Neutrophil (primary cell): Measurements from ENCODE around the gene TBCD.

Experiments used
- H3K27ac ChIP-seq: fragments of 200-600 bp; sonication (generic); 2 replicates; pipeline ENCODE4 v1.5.1; 2016; ENCODE audit warnings: mild to moderate bottlenecking, moderate library complexity
- H3K27me3 ChIP-seq: fragments of 200-600 bp; sonication (generic); 2 replicates; pipeline ENCODE4 v1.6.0; 2016; ENCODE audit warnings: mild to moderate bottlenecking
- H3K36me3 ChIP-seq: fragments of 200-600 bp; sonication (generic); 2 replicates; pipeline ENCODE4 v1.5.1; 2017
- H3K4me1 ChIP-seq, 2 experiments: fragments of 200-600 bp in 1 of 2; sonication (generic) in 1 of 2; 1 replicate in 1 of 2; 2 replicates in 1 of 2; pipeline versions ENCODE4 v1.5.1 to v1.6.1; 2013 to 2016; ENCODE audit warnings: low read depth in 1 of 2, low read length in 1 of 2, mild to moderate bottlenecking in 1 of 2, moderate library complexity in 1 of 2; ENCODE audit not compliant: control insufficient read depth in 1 of 2, insufficient read depth in 1 of 2
- H3K4me3 ChIP-seq, 2 experiments: fragments of 200-600 bp in 1 of 2; sonication (generic) in 1 of 2; 1 replicate in 1 of 2; 2 replicates in 1 of 2; pipeline ENCODE4 v1.5.1; 2013 to 2016; ENCODE audit warnings: low read depth in 1 of 2, low read length in 1 of 2, mild to moderate bottlenecking in 1 of 2, moderate library complexity in 1 of 2
- H3K9me3 ChIP-seq: fragments of 200-600 bp; sonication (generic); 2 replicates; pipeline ENCODE4 v1.5.1; 2016
- TF ChIP-seq, protein P1 (sequence below): fragments of 200-600 bp; sonication (generic); IDR thresholded peaks from 2 replicates; pipeline ENCODE4 v1.5.1; 2016; ENCODE audit warnings: antibody characterized with exemption

The TBCD gene

DNA sequence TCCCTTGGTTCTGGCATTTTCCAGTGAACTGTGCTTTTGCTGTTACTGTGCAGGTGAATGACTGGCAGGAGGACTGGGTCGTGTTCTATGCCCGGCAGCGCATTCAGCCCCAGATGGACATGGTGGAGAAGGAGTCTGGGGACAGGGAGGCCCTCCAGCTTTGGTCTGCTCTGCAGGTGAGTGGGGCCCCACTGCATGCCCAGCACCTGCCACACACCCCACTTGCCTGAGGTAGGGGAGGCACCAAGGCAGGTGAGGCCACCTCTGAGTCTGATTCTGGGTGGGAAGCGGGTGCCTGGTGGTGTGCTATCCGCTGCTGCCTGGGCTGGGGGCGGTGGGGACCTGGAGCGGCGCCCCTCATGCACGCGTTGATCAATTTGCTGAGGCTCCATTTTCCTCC is 25.4 kb upstream of the TBCD start:
- H3K36me3 ChIP-seq, result peaks cover 36% of the 10 kb centered on the region
- H3K27me3 ChIP-seq, result no peaks in the 10 kb centered on the region
- no peak overlapping the region for H3K4me3 ChIP-seq
- no peaks in the 10 kb centered on the region for H3K9me3 ChIP-seq
- H3K27ac ChIP-seq, result no peak overlapping the region
- H3K4me1 ChIP-seq, result no peaks in the 10 kb centered on the region
- TF ChIP-seq, protein P1, sequence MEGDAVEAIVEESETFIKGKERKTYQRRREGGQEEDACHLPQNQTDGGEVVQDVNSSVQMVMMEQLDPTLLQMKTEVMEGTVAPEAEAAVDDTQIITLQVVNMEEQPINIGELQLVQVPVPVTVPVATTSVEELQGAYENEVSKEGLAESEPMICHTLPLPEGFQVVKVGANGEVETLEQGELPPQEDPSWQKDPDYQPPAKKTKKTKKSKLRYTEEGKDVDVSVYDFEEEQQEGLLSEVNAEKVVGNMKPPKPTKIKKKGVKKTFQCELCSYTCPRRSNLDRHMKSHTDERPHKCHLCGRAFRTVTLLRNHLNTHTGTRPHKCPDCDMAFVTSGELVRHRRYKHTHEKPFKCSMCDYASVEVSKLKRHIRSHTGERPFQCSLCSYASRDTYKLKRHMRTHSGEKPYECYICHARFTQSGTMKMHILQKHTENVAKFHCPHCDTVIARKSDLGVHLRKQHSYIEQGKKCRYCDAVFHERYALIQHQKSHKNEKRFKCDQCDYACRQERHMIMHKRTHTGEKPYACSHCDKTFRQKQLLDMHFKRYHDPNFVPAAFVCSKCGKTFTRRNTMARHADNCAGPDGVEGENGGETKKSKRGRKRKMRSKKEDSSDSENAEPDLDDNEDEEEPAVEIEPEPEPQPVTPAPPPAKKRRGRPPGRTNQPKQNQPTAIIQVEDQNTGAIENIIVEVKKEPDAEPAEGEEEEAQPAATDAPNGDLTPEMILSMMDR, result no peak

DNA sequence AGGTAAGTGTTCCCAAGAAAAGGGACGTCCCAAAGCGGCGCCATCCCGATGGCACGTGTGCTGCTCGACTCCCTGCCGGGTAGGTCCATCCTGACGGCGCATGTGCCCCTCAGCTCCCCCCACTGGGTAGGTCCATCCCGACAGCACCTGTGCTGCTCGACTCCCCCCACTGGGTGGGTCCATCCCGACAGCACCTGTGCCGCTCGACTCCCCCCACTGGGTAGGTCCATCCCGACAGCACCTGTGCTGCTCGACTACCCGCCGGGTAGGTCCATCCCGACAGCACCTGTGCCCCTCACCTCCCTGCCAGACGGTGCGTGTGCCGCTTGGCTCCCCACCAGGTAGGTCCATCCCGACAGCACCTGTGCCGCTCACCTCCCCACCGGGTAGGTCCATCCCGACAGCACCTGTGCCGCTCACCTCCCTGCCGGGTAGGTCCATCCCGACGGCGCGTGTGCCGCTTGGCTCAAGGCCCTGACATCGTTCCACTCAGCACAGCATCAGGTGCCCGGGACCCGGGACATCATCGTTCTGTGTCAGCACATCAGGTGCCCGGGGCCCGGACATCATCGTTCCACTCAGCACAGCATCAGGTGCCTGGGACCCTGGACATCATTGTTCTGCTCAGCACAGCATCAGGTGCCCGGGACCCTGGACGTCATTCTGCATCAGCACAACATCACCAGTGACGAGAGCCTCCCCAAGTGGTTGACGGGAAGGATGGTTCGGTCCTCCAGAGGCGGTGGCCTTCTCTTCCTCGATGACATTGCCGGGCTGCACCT is 22.2 kb upstream of the TBCD start:
- Histone ChIP-seq H3K9me3 (no peaks in the 10 kb centered on the region), H3K27me3 (peaks cover 8% of the 10 kb centered on the region), H3K27ac (no peak overlapping the region), H3K36me3 (peaks cover 38% of the 10 kb centered on the region), H3K4me3 (no peak overlapping the region), H3K4me1 (no peaks in the 10 kb centered on the region)
- TF ChIP-seq, protein P1, result no peak

DNA sequence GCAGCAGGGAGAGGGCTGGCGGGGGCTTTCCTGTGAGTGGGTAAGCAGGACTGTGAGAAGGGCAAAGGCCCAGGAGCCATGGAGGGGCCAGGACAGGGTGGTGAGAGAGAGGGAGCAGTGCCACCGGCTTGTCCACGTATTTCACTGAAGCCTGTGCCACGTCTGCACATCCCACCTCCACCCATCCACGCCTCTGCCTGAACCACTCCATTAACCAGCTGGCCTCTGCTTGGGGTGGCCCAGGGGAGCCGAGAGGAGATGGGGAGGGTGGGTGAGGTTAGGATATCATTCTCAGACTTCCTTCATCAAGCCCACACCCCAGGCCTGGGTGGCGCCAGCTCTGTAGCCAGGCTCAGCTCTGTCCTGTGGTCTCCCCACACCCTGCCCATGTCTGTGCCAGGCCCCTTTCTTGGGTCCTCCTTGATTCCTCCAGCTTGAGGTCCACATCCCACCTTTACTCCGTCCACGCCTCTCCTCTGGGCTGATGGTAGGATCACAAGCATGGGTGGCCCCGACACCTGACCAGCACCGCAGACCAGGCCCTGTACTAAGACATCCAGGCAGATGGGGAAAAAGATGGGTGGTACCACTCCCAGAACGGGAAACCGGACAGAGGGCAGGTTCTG is 19.6 kb upstream of the TBCD start:
- peaks cover 32% of the 10 kb centered on the region for H3K27me3 ChIP-seq
- no peaks in the 10 kb centered on the region for H3K9me3 ChIP-seq
- no peak overlapping the region for H3K4me3 ChIP-seq
- H3K27ac ChIP-seq, result no peak overlapping the region
- H3K36me3 ChIP-seq, result peaks cover 20% of the 10 kb centered on the region
- TF ChIP-seq, protein P1, result no peak
- H3K4me1 ChIP-seq, result peaks cover 0 to 8% of the 10 kb centered on the region in 2 experiments

DNA sequence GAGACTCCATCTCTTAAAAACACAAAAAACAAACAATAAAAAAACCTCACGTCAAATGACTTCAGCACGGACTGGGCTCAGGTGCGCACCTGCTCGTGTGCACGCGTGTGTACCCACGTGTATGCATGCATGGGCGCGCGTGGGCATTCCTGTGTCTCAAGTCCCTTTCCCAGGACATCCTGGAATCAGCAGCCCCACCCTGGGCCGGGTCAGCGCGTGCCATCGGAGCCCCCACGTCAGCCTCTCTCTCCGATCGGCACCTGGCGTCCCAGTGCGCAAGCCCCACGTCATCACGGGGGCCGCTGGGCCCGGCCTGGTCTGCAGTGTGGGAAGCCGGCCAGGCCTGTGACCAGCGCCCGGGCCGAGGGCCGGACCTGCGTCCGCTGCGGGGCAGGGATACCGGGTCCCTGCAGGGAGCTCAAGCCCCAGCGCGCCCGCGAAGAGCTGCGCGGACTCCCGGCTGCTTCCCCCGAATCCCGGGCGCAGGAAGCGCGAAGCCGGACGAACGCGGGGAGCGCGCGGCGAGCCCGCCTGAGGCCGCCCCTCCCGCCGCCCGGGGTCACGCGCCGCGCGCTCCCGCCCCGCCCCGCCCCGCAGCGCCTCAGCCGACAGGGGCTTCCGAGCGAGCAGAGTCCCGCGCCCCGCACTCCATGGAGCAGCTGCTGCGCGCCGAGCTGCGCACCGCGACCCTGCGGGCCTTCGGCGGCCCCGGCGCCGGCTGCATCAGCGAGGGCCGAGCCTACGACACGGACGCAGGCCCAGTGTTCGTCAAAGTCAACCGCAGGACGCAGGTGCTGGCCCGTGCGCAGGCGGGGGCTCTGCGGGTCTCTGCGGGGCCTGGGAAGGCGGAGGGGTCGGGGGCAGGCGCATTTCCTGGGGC is 16.6 kb upstream of the TBCD start, which contains the start of gene FN3K:
TSS of gene FN3K (plus strand) at position 629 of the 880 bp plus-strand sequence. CDS start at position 651, 22 bp downstream.
- no peak within 1 kb of the TSS for H3K27ac ChIP-seq
- no peaks in the 10 kb centered on the region for H3K9me3 ChIP-seq
- no peak within 1 kb of the TSS for H3K4me3 ChIP-seq
- peaks cover 0 to 8% of the 10 kb centered on the region in 2 experiments for H3K4me1 ChIP-seq
- peaks cover 6% of the 10 kb centered on the region for H3K36me3 ChIP-seq
- H3K27me3 ChIP-seq, result peaks cover 32% of the 10 kb centered on the region
- TF ChIP-seq, protein P1, result no peak

DNA sequence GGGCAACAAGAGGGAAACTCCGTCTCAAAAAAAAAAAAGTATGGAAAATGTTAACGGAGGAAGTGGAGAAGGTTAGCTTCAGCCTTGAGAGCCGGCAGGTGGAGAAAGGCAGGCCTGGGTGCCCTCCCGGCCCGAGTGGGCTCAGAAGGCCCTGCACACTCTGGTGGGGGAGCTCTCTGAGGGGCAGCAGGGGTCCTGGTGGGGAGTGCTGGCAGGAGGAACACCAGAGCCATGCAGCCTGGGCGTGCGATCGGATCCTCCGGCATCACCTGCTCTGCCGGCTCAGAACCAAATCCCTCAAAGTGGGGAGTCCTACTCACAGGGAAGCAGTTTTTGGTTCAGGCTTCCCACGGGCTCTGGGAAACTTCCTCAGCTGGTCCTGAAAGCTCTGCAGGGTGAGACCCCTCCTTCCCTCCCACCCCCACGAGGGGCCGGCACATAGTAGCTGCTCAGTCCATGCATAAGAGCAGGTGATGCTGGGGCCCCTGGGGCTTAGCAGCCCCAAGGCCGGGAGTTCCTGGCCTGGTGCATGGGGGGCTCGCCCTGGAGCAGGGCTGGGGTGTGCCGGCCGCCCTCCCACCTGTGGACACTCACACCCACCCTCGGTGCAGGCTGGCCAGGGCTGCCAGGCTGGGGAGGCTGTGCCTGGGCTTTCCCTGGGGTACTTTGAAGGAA is 15.2 kb upstream of the TBCD start:
- Histone ChIP-seq H3K36me3 (peaks cover 4% of the 10 kb centered on the region), H3K27ac (no peak overlapping the region), H3K4me3 (no peak overlapping the region), H3K27me3 (peaks cover 32% of the 10 kb centered on the region), H3K9me3 (no peaks in the 10 kb centered on the region), H3K4me1 (peaks cover 0 to 8% of the 10 kb centered on the region in 2 experiments)
- TF ChIP-seq, protein P1, result no peak
